Measurements from ENCODE around the gene ALKBH8. TPM values are rescaled to one million over a fixed set of nuclear protein-coding genes. Genes with fewer than 3 reads are reported as not detected.

Gene ALKBH8
- total and polyA plus RNA-seq, 2 of the 13 experiments (the other 11 are each of a cell fraction or from before 2014, with no cell fraction given) = 2.4 to 9.1 TPM

DNA sequence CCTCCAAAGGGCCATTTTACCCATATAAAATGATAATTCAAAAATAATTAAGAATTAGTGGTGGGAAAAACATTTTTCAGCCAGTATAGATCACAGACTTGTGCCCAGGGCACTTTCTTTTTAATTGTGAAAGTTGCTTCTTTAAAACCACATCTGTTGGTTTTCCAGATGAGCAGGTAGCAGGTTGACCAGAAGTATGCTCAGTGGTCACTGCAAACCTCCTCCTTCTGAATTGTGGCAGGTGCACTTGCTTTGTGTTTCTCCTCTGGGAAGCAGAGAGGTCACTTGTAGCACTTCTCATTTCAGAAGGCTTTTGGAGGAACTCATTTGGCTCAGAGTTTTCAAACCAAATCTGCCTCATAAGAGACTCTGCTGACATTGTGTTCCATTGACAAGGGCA lies 83.3 kb downstream of the ALKBH8 start (continued):
- TF ChIP-seq, protein P1, sequence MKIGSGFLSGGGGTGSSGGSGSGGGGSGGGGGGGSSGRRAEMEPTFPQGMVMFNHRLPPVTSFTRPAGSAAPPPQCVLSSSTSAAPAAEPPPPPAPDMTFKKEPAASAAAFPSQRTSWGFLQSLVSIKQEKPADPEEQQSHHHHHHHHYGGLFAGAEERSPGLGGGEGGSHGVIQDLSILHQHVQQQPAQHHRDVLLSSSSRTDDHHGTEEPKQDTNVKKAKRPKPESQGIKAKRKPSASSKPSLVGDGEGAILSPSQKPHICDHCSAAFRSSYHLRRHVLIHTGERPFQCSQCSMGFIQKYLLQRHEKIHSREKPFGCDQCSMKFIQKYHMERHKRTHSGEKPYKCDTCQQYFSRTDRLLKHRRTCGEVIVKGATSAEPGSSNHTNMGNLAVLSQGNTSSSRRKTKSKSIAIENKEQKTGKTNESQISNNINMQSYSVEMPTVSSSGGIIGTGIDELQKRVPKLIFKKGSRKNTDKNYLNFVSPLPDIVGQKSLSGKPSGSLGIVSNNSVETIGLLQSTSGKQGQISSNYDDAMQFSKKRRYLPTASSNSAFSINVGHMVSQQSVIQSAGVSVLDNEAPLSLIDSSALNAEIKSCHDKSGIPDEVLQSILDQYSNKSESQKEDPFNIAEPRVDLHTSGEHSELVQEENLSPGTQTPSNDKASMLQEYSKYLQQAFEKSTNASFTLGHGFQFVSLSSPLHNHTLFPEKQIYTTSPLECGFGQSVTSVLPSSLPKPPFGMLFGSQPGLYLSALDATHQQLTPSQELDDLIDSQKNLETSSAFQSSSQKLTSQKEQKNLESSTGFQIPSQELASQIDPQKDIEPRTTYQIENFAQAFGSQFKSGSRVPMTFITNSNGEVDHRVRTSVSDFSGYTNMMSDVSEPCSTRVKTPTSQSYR (CRISPR knock-in tag; IDR thresholded peaks at IDR 0.05; ENCODE audit: borderline replicate concordance) = no peak
- TF ChIP-seq HNF1A (IDR thresholded peaks at IDR 0.05; ENCODE audit: low read depth) = no peak
- TF ChIP-seq HNF1A (CRISPR knock-in tag; IDR thresholded peaks at IDR 0.05; ENCODE audit: borderline replicate concordance) = no peak
- TF ChIP-seq ZNF75D (CRISPR knock-in tag; IDR thresholded peaks at IDR 0.05; ENCODE audit: borderline replicate concordance) = no peak
- no peak for TF ChIP-seq RNF219 (CRISPR knock-in tag; IDR thresholded peaks at IDR 0.05)
- no peak for TF ChIP-seq CHD4 (IDR thresholded peaks at IDR 0.05; ENCODE audit: borderline replicate concordance, low read length)
